ENCODE measurements around the gene AGPAT3.

Gene AGPAT3

GRCh38 chr21:43909741-43910400, 44.8 kb downstream of the AGPAT3 start:
- DNase-seq = no peak

GRCh38 chr21:43910460-43910859, 45.4 kb downstream of the AGPAT3 start:
- DNase-seq = no peak

GRCh38 chr21:43911015-43911934, 46.3 kb downstream of the AGPAT3 start:
- no peak for DNase-seq

- DNase-seq = no peak
Observed at GRCh38 chr21:43911935-43912487, 47.0 kb downstream of the AGPAT3 start.

GRCh38 chr21:43912500-43912899, 47.5 kb downstream of the AGPAT3 start:
- no peak for DNase-seq

GRCh38 chr21:43912910-43913309, 47.9 kb downstream of the AGPAT3 start:
- DNase-seq = no peak

GRCh38 chr21:43913928-43914327, 48.9 kb downstream of the AGPAT3 start:
- no peak for DNase-seq

- DNase-seq = no peak
Observed at GRCh38 chr21:43916076-43916475, 51.1 kb downstream of the AGPAT3 start.

- peak; percentile 20 for DNase-seq
Observed at GRCh38 chr21:43916691-43917514, 51.9 kb downstream of the AGPAT3 start.

- DNase-seq = no peak
Observed at GRCh38 chr21:43917515-43918384, 52.7 kb downstream of the AGPAT3 start.

- DNase-seq = no peak
Observed at GRCh38 chr21:43918385-43918947, 53.4 kb downstream of the AGPAT3 start.

- no peak for DNase-seq
Observed at GRCh38 chr21:43919283-43919682, 54.3 kb downstream of the AGPAT3 start.

- no peak for DNase-seq
Observed at GRCh38 chr21:43919871-43920801, 55.1 kb downstream of the AGPAT3 start.

- no peak for DNase-seq
Observed at GRCh38 chr21:43921571-43921978, 56.6 kb downstream of the AGPAT3 start.

- DNase-seq = no peak
Observed at GRCh38 chr21:43921979-43922945, 57.2 kb downstream of the AGPAT3 start.

GRCh38 chr21:43922949-43923348, 57.9 kb downstream of the AGPAT3 start:
- no peak for DNase-seq

- no peak for DNase-seq
Observed at GRCh38 chr21:43923391-43923790, 58.4 kb downstream of the AGPAT3 start.

GRCh38 chr21:43924421-43925095, 59.5 kb downstream of the AGPAT3 start:
- DNase-seq = no peak

GRCh38 chr21:43925096-43925481, 60.1 kb downstream of the AGPAT3 start:
- DNase-seq = no peak
